ENCODE results near the gene SCGB1A1. TPM values are rescaled to one million over a fixed set of nuclear protein-coding genes. Genes with fewer than 3 reads are reported as not detected.

The SCGB1A1 gene
- total RNA-seq, 3 donors from 2014 or later, result not detected

DNA sequence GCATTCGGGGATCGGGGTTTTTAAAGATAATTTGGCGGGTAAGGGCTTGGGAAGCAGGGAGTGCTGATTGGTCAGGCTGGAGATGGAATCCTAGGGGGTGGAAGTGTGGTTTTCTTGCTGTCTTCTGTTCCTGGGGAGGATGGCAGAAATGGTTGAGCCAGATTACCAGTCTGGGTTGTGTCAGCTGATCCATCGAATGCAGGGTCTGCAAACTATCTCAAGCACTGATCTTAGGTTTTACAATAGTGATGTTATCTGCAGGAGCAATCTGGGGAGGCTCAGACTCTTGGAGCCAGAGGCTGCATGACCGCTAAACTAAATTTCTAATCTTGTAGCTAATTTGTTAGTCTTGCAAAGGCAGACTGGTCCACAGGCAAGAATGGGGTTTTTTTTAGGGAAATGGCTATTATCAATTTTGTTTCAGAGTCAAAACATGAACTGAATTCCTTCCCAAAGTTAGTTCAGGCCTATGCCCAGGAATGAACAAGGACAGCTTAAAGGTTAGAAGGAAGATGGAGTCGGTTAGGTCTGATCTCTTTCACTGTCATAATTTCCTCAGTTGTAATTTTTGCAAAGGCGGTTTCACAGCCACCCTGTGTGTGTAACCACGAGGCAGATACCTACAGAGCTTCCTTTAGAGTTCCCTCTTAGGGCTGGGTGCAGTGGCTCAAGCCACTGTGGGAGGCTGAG, 10.2 kb downstream of the SCGB1A1 start:
- TF ChIP-seq CTCF (IDR thresholded peaks at IDR 0.05) (no peak), POLR2AphosphoS5 (IDR thresholded peaks at IDR 0.05) (no peak), POLR2A (IDR thresholded peaks at IDR 0.05) (no peak)
- no peak overlapping the region for H3K27ac ChIP-seq
- no peak overlapping the region for H3K4me3 ChIP-seq
- H3K9me3 ChIP-seq, result no peaks in the 10 kb centered on the region
- intact Hi-C loops (cut with DNase I; ENCODE audit: low total_unique reads), result loop anchor here (10.0 kb wide), 1 partner anchor 116 kb away; the partner anchor contains the start of gene AHNAK
- no peaks in the 10 kb centered on the region for H3K36me3 ChIP-seq
- H3K4me1 ChIP-seq, result no peaks in the 10 kb centered on the region
- H3K27me3 ChIP-seq, result no peaks in the 10 kb centered on the region
- no peak for DNase-seq (ENCODE audit: low spot score in 2 of 2)

GRCh38 chr11:62430425-62430824, 11.6 kb downstream of the SCGB1A1 start:
- no peak overlapping the region for H3K4me3 ChIP-seq
- intact Hi-C loops (cut with DNase I; ENCODE audit: low total_unique reads), result no loop called here
- H3K27me3 ChIP-seq, result no peaks in the 10 kb centered on the region
- no peaks in the 10 kb centered on the region for H3K9me3 ChIP-seq
- TF ChIP-seq POLR2A (IDR thresholded peaks at IDR 0.05) (no peak), POLR2AphosphoS5 (IDR thresholded peaks at IDR 0.05) (no peak), CTCF (IDR thresholded peaks at IDR 0.05) (no peak)
- no peaks in the 10 kb centered on the region for H3K4me1 ChIP-seq
- H3K27ac ChIP-seq, result no peak overlapping the region
- no peak for DNase-seq (ENCODE audit: low spot score in 2 of 2)
- H3K36me3 ChIP-seq, result no peaks in the 10 kb centered on the region

- H3K36me3 ChIP-seq, result no peaks in the 10 kb centered on the region
- intact Hi-C loops (cut with DNase I; ENCODE audit: low total_unique reads), result no loop called here
- no peak overlapping the region for H3K4me3 ChIP-seq
- no peaks in the 10 kb centered on the region for H3K4me1 ChIP-seq
- H3K9me3 ChIP-seq, result no peaks in the 10 kb centered on the region
- H3K27ac ChIP-seq, result no peak overlapping the region
- no peak for TF ChIP-seq CTCF (IDR thresholded peaks at IDR 0.05)
- no peak for TF ChIP-seq POLR2A (IDR thresholded peaks at IDR 0.05)
- TF ChIP-seq POLR2AphosphoS5 (IDR thresholded peaks at IDR 0.05), result no peak
- H3K27me3 ChIP-seq, result no peaks in the 10 kb centered on the region
- no peak for DNase-seq (ENCODE audit: low spot score in 2 of 2)
Observed at GRCh38 chr11:62431171-62431901, 12.5 kb downstream of the SCGB1A1 start.

DNA sequence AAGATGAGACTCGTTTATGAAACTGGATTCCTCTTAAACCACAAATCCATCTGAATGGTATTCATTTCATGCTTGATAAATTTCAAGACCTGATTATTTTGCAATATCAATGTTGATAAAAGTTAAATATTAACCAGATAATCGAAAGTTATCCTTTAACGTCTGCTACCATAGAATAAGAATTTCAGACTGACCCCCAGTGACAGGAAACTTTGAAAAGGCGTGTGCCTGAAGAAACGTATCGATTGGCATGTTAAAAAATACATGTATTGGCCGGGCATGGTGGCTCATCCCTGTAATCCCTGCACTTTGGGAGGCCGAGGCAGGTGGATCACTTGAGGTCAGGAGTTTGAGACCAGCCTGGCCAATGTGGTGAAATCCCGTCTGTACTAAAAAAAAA, 13.9 kb downstream of the SCGB1A1 start:
- H3K36me3 ChIP-seq, result no peaks in the 10 kb centered on the region
- no peaks in the 10 kb centered on the region for H3K9me3 ChIP-seq
- DNase-seq (ENCODE audit: low spot score in 2 of 2), result no peak
- no peaks in the 10 kb centered on the region for H3K27me3 ChIP-seq
- peak overlapping the region; percentile 56 to 82 for H3K27ac ChIP-seq
- TF ChIP-seq POLR2A (IDR thresholded peaks at IDR 0.05), result no peak
- TF ChIP-seq POLR2AphosphoS5 (IDR thresholded peaks at IDR 0.05), result no peak
- no peak for TF ChIP-seq CTCF (IDR thresholded peaks at IDR 0.05)
- intact Hi-C loops (cut with DNase I; ENCODE audit: low total_unique reads), result no loop called here
- no peaks in the 10 kb centered on the region for H3K4me1 ChIP-seq
- H3K4me3 ChIP-seq, result no peak overlapping the region

Data from breast epithelium (tissue), 4 donors.